GM12874 (cell line): ENCODE results near the gene SPTSSB.

Experiments used
- CTCF ChIP-seq: IDR thresholded peaks from 2 replicates; pipeline ENCODE4 v1.5.1; 2011; ENCODE audit warnings: low read depth, mild to moderate bottlenecking, control low read depth, low read length, moderate library complexity; ENCODE audit not compliant: insufficient read depth

The SPTSSB gene

DNA sequence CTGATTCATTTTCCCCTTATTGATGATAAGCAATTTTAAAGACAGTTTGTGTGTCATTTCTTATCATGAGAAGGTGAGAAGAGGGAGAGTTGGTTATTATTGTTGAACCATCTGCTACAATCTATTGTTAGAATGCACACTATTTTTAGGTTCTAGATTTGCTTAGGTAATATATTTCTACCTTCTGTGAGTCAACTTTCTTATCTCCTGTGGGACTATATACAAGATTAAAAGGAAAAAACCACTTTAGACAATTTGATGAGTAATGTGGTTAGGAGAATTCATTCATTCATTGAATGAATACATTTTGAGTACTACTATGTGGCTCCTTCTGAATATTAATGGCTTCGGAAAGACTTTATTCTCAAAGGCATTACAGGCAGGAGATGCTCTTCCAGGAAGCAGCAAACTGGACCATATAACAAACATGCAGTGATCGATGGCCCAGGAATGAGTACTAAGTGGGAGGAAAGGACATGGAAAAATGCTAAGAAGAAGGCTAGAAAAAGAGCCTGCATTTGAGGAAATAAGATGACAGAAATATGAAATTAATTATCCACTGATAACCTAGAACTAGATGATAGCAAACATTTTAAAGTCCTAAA lies 22.4 kb downstream of the SPTSSB start:
- no peak for TF ChIP-seq CTCF

- TF ChIP-seq CTCF = no peak
These were observed 23.6 kb downstream of the SPTSSB start for GRCh38 chr3:161347726-161348125.

DNA sequence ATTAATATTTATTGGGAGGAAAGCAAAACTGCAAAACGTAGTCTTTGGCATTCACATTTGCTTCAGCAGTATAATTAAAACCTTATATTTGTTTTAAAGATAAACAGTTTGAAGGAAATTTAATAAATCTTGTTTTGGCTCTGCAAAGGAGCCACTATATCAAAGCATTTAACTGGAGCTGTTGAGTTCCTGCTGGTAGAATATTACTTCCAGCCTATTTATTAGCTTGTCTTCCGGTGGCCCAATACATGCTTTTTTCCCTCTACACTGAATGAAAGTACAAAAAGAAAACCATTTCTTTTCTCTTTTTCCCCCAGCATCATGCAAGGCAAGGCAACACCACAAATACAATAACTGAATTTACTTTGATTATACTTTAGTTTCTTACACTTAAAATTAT lies 26.3 kb downstream of the SPTSSB start:
- TF ChIP-seq CTCF = no peak

GRCh38 chr3:161343986-161344385 lies 27.3 kb downstream of the SPTSSB start:
- TF ChIP-seq CTCF = no peak

DNA sequence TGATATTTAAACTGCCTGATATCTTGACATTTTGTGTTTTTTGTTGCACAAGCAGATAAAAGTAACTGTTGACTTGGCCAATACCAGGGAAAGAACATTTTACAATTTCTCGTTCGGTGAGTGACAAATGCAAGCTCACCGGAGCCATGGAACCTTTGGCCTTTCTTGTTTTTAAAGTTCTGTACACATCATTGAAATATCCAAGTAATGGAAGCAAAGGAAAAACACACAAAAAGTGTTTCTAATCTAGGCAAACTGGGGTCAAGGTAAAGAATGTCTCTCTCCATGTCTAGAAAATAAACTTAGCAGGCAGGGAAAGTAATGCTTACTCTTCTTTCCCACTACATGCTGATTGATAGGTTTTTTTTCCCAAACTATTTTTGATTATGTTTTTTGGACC lies 27.8 kb downstream of the SPTSSB start:
- TF ChIP-seq CTCF = no peak

DNA sequence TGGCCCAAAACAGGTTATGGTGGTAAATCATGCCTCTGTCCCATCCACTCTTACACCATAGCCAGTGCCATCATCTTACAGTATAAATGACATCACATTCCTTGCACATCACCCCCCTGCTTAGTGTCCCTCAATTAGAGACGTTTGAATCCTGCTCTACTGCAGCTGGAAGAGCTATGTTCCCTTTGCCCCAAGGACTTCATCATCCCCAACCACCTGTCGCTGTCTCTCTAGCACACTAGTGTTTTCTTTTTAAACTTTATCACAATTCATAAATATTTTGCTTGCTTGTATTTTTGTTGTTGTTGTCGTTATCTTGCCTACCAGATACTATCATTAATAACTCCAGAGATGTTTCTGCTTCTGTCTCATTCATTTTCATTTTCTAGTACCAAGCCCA lies 28.7 kb downstream of the SPTSSB start:
- no peak for TF ChIP-seq CTCF

- no peak for TF ChIP-seq CTCF
These were observed 31.5 kb downstream of the SPTSSB start for GRCh38 chr3:161339517-161340500.
